Peyer's patch (tissue), 4 donors: ENCODE measurements around the gene ATP4A. TPM values are rescaled to one million over a fixed set of nuclear protein-coding genes. Genes with fewer than 3 reads are reported as not detected.

Experiments
- DNase-seq, 3 donors: peaks; one replicate each; pipeline ENCODE4 v3.0.0-alpha.2; 2017 to 2019
- H3K27ac ChIP-seq, 4 donors: fragments of 200-600 bp; sonication (generic); one replicate each; pipeline ENCODE4 v1.5.1; 2016 to 2019
- H3K27me3 ChIP-seq, 2 donors: fragments of 200-600 bp; sonication (generic); one replicate each; pipeline ENCODE4 v1.5.1; 2019
- H3K36me3 ChIP-seq, 3 donors: fragments of 200-600 bp; sonication (generic); one replicate each; pipeline ENCODE4 v1.5.1; 2016 to 2019
- H3K4me1 ChIP-seq, 4 donors: fragments of 200-600 bp; sonication (generic); one replicate each; pipeline ENCODE4 v1.5.1; 2016 to 2019
- H3K4me3 ChIP-seq, 4 donors: fragments of 200-600 bp; sonication (generic); 1 replicate in 3 of 4; 2 replicates in 1 of 4; pipeline ENCODE4 v1.5.1; 2016 to 2019; ENCODE audit warnings: mild to moderate bottlenecking in 1 of 4
- H3K9me3 ChIP-seq, 4 donors: fragments of 200-600 bp; sonication (generic); one replicate each; pipeline ENCODE4 v1.5.1; 2016 to 2019; ENCODE audit warnings: mild to moderate bottlenecking in 1 of 4
- POLR2A ChIP-seq, 2 donors: fragments of 450-650 bp; IDR thresholded peaks; one replicate each; pipeline ENCODE4 v1.5.1; 2017; ENCODE audit warnings: antibody characterized with exemption in 2 of 2, mild to moderate bottlenecking in 2 of 2, moderate library complexity in 2 of 2
- total RNA-seq, 4 donors: library from RNA; depleted of rRNA; stranded (reverse); fragments of >200 nt; gene quantifications; one replicate each; pipeline ENCODE4 v1.1.0, GENCODE V29; 2016
- TF ChIP-seq, protein P1 (sequence below), 6 experiments: fragments of 450-650 bp in 4 of 6; fragments of 200-600 bp in 2 of 6; sonication (generic) in 1 of 6; IDR thresholded peaks; one replicate each; pipeline ENCODE4 v1.5.1; 2017 to 2019; ENCODE audit warnings: antibody characterized with exemption in 6 of 6, mild to moderate bottlenecking in 3 of 6, moderate library complexity in 1 of 6

Gene ATP4A
- not detected for total RNA-seq

DNA sequence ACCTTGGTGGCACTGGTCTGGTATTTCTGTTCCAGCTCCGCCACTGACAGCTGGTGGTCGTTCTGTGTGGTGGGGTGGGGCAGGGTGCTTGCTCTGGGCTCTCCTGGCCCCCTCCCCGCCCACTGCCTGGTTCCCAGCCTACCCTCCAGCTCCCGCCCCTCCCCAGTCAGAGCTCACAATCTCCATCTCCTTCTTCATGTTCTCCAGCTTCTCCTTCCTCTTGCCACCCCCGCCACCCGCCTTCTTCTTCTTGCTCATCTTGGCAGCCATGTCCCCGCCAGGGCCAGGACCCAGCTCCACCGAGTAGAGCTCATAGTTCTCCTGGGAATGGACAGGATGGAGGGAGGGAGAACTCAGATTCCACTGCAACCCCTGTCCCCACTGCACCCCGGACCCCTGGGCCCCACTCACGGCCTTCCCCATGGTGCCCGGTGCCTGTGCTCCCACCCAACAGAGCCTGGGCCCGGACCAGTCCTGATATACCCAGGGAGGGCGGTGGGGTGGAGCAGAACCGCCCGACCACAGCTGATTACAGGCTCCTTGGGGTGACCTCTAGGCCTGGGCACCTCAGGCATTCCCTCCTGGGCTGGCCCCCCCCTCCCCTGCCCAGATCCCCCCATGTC lies at the start of gene ATP4A:
TSS of gene ATP4A (minus strand) at position 452 of the 623 bp plus-strand sequence. CDS start at position 423, 29 bp downstream.
- DNase-seq = no peak
- no peak within 1 kb of the TSS for H3K4me3 ChIP-seq
- no peaks in the 10 kb centered on the region for H3K27me3 ChIP-seq
- H3K4me1 ChIP-seq = peaks cover 0 to 7% (median under 1%) of the 10 kb centered on the region in 4 donors
- TF ChIP-seq POLR2A (IDR thresholded peaks at IDR 0.05) = no peak
- TF ChIP-seq, protein P1, sequence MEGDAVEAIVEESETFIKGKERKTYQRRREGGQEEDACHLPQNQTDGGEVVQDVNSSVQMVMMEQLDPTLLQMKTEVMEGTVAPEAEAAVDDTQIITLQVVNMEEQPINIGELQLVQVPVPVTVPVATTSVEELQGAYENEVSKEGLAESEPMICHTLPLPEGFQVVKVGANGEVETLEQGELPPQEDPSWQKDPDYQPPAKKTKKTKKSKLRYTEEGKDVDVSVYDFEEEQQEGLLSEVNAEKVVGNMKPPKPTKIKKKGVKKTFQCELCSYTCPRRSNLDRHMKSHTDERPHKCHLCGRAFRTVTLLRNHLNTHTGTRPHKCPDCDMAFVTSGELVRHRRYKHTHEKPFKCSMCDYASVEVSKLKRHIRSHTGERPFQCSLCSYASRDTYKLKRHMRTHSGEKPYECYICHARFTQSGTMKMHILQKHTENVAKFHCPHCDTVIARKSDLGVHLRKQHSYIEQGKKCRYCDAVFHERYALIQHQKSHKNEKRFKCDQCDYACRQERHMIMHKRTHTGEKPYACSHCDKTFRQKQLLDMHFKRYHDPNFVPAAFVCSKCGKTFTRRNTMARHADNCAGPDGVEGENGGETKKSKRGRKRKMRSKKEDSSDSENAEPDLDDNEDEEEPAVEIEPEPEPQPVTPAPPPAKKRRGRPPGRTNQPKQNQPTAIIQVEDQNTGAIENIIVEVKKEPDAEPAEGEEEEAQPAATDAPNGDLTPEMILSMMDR (IDR thresholded peaks at IDR 0.05) = no peak
- no peaks in the 10 kb centered on the region for H3K36me3 ChIP-seq
- no peak within 1 kb of the TSS for H3K27ac ChIP-seq
- H3K9me3 ChIP-seq = no peaks in the 10 kb centered on the region

DNA sequence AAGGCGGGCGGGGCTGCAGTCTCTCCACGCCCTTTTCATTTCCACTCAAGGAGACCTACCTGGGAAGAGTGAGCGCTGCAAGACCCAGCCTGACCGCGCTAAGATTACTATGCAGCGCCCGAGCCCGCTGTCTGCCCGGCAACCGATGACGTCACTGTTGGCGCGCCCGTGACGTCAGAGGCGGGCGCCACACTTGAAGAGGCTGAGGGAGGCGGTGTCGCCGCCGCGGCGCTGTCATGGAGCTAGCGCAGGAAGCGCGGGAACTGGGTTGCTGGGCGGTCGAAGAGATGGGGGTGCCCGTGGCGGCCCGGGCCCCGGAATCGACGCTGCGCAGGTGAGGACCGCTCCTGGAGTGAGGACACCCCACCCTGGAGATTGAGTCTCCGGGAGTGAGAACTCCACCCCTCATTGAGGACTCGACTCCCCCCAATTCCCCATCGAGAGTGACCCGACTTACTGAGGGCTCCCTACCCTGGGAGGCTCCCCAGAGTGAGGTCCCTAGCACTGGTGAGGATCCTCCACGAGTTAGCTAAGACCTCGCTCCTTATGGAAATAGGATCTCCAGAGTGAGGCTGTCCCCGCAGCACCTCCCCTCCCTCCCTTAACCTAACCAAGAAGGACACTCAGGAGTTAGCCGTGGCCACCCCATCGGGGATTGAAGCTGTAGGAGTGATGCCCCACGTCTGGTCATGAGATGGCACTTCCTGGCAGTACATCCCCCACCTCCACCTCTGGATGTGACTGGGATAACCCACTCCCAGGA lies 49.3 kb upstream of the ATP4A start, which contains the start of gene HAUS5:
TSS of gene HAUS5 (plus strand) at position 177 of the 763 bp plus-strand sequence. CDS start at position 237, 60 bp downstream.
- DNase-seq = peak; percentile 96 to 98 (median 97)
- Histone ChIP-seq H3K27ac (peak within 1 kb of the TSS; percentile 66 to 83 (median 74)), H3K4me3 (peak within 1 kb of the TSS; percentile 63 to 85 (median 75)), H3K4me1 (peaks cover 2 to 12% (median 7%) of the 10 kb centered on the region in 4 donors), H3K27me3 (no peaks in the 10 kb centered on the region), H3K36me3 (no peaks in the 10 kb centered on the region), H3K9me3 (peaks cover 0 to 8% (median 0%) of the 10 kb centered on the region in 4 donors)
- TF ChIP-seq POLR2A (IDR thresholded peaks at IDR 0.05) = peak in 1 of 2 donors; percentile 26
- TF ChIP-seq, protein P1 (IDR thresholded peaks at IDR 0.05) = peak in 3 of 6 experiments; percentile 21 to 41 (median 23)

DNA sequence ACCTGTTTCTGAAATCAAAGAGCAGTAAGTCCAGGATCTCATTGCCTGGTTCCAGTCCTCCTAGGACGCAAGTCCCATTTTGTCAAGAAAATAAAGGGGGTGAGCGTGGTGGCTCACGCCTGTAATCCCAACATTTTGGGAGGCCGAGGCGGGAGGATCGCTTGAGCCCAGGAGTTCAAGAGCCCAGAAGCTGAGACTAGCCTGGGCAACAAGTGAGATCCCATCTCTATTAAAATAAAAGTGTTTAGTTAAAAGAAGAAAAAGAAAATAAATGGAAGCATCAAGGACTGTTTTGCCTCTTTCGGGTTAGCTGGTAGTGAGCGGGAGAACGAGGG lies 48.7 kb upstream of the ATP4A start:
- no peaks in the 10 kb centered on the region for H3K36me3 ChIP-seq
- H3K27me3 ChIP-seq = no peaks in the 10 kb centered on the region
- peak overlapping the region; percentile 63 to 85 (median 75) for H3K4me3 ChIP-seq
- peaks cover 2 to 12% (median 7%) of the 10 kb centered on the region in 4 donors for H3K4me1 ChIP-seq
- DNase-seq = no peak
- peaks cover 0 to 8% (median 0%) of the 10 kb centered on the region in 4 donors for H3K9me3 ChIP-seq
- H3K27ac ChIP-seq = peak overlapping the region in 3 of 4 donors; percentile 66 to 83 (median 77)
- TF ChIP-seq POLR2A (IDR thresholded peaks at IDR 0.05) = no peak
- TF ChIP-seq, protein P1 (IDR thresholded peaks at IDR 0.05) = no peak

DNA sequence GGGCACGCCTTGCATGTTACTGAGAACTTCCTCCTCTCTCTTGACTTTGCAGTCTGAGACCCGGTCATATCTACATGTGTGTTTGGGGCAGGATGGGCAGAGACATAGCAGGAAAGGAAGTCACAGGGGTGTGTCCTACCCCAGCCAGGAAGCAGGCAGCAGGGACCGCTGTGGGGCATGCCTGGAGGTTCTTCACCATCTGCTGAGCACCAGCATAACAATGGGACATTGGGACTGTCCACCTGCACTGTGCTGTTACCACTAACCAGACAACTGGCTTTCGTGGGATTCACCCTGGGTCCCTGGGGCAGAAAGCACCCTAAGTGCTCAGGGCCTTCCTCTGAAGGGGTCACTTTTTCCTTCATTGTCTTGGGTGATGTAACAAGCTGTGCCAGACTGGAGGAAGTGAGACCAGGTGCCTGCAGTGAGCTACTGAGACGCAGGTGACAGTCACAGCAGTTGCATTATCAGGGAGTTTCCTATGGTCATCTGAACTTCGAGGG lies 46.4 kb upstream of the ATP4A start:
- H3K9me3 ChIP-seq = peaks cover 0 to 8% (median 0%) of the 10 kb centered on the region in 4 donors
- peak overlapping the region in 2 of 4 donors; percentile 55 to 74 for H3K27ac ChIP-seq
- H3K27me3 ChIP-seq = no peaks in the 10 kb centered on the region
- H3K4me3 ChIP-seq = no peak overlapping the region
- H3K4me1 ChIP-seq = peaks cover 2 to 12% (median 7%) of the 10 kb centered on the region in 4 donors
- no peaks in the 10 kb centered on the region for H3K36me3 ChIP-seq
- no peak for TF ChIP-seq POLR2A (IDR thresholded peaks at IDR 0.05)
- TF ChIP-seq, protein P1 (IDR thresholded peaks at IDR 0.05) = no peak
- peak in 2 of 3 donors; percentile 52 to 60 for DNase-seq

DNA sequence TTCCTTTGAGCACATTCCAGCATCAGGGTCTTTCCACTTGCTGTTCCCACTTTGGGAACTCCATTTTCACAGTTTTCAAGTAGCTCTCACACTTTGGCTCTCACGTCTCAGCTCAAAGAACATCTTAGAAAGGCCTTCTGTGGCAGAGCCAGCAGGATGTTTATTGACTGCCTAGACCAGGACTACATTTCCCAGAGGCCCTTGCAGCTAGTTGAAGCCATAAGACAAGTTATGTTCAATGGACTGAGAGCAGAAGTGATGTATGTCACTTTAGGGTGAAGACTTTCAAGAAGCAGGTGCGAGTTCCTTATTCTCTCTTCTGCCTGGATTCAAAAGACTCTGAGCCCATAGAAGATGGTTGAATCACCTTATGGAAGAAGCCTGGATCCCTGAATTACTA lies 44.8 kb upstream of the ATP4A start:
- no peaks in the 10 kb centered on the region for H3K36me3 ChIP-seq
- H3K4me1 ChIP-seq = peaks cover 2 to 12% (median 6%) of the 10 kb centered on the region in 4 donors
- DNase-seq = no peak
- TF ChIP-seq, protein P1 (IDR thresholded peaks at IDR 0.05) = no peak
- no peak for TF ChIP-seq POLR2A (IDR thresholded peaks at IDR 0.05)
- H3K27me3 ChIP-seq = no peaks in the 10 kb centered on the region
- H3K4me3 ChIP-seq = no peak overlapping the region
- H3K27ac ChIP-seq = no peak overlapping the region
- peaks cover 0 to 8% (median 0%) of the 10 kb centered on the region in 4 donors for H3K9me3 ChIP-seq
